Parathyroid adenoma (tissue), 2 donors: ENCODE data around the gene TSEN2.

Experiments used
- H2AFZ ChIP-seq: fragments of 300-600 bp; sonication (generic); one replicate; pipeline ENCODE4 v1.7.0; 2017; ENCODE audit warnings: antibody characterized with exemption, mild to moderate bottlenecking
- H3K27ac ChIP-seq: fragments of 300-600 bp; sonication (generic); one replicate; pipeline ENCODE4 v1.7.0; 2017
- H3K27me3 ChIP-seq: fragments of 300-600 bp; sonication (generic); one replicate; pipeline ENCODE4 v1.7.0; 2017; ENCODE audit warnings: low read length; ENCODE audit not compliant: control insufficient read depth, insufficient read depth
- H3K36me3 ChIP-seq: fragments of 300-600 bp; sonication (generic); one replicate; pipeline ENCODE4 v1.7.0; 2017; ENCODE audit warnings: low read length; ENCODE audit not compliant: control insufficient read depth, insufficient read depth
- H3K4me1 ChIP-seq: fragments of 300-600 bp; sonication (generic); one replicate; pipeline ENCODE4 v1.7.0; 2017; ENCODE audit warnings: control low read depth
- H3K4me2 ChIP-seq: fragments of 300-600 bp; sonication (generic); one replicate; pipeline ENCODE4 v1.7.0; 2017; ENCODE audit warnings: low read length
- H3K4me3 ChIP-seq: fragments of 300-600 bp; sonication (generic); one replicate; pipeline ENCODE4 v1.7.0; 2017; ENCODE audit warnings: low read depth, low read length
- H3K79me2 ChIP-seq: fragments of 300-600 bp; sonication (generic); one replicate; pipeline ENCODE4 v1.7.0; 2017; ENCODE audit warnings: control low read depth
- H3K9ac ChIP-seq: fragments of 300-600 bp; sonication (generic); one replicate; pipeline ENCODE4 v1.7.0; 2017; ENCODE audit warnings: mild to moderate bottlenecking
- H3K9me3 ChIP-seq: fragments of 300-600 bp; sonication (generic); one replicate; pipeline ENCODE4 v1.7.0; 2017; ENCODE audit warnings: low read length; ENCODE audit not compliant: control insufficient read depth
- TF ChIP-seq, protein P1 (sequence below): fragments of 300-600 bp; sonication (generic); IDR thresholded peaks from one replicate; pipeline ENCODE4 v1.7.0; 2017; ENCODE audit warnings: antibody characterized with exemption, mild to moderate bottlenecking
- donor health status: primary hyperparathyroidism.

TSEN2 gene

DNA sequence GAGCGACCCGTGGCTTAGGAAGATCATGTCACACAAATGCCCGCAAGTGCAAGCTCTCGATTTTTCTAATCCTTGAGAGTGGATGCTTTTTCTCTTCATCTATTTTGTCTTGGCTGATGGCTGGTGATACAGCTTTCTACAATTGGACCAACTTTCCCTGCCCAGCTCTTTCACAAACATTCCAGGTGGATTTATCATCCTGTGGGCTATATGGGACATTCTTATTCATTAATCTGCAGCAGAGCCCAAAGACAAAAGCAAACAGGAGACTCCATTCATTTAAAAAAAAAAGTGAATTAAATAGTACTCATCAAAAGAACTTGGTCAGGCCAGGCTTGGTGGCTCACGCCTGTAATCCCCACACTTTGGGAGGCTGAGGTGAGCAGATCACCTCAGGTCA is 14.2 kb upstream of the TSEN2 start:
- Histone ChIP-seq H3K4me1 (no peaks in the 10 kb centered on the region), H3K36me3 (no peaks in the 10 kb centered on the region), H3K9ac (no peak overlapping the region), H3K79me2 (no peaks in the 10 kb centered on the region), H2AFZ (no peak overlapping the region), H3K4me2 (no peak overlapping the region), H3K27me3 (no peaks in the 10 kb centered on the region), H3K4me3 (no peak overlapping the region), H3K9me3 (no peaks in the 10 kb centered on the region), H3K27ac (no peak overlapping the region)
- TF ChIP-seq, protein P1, sequence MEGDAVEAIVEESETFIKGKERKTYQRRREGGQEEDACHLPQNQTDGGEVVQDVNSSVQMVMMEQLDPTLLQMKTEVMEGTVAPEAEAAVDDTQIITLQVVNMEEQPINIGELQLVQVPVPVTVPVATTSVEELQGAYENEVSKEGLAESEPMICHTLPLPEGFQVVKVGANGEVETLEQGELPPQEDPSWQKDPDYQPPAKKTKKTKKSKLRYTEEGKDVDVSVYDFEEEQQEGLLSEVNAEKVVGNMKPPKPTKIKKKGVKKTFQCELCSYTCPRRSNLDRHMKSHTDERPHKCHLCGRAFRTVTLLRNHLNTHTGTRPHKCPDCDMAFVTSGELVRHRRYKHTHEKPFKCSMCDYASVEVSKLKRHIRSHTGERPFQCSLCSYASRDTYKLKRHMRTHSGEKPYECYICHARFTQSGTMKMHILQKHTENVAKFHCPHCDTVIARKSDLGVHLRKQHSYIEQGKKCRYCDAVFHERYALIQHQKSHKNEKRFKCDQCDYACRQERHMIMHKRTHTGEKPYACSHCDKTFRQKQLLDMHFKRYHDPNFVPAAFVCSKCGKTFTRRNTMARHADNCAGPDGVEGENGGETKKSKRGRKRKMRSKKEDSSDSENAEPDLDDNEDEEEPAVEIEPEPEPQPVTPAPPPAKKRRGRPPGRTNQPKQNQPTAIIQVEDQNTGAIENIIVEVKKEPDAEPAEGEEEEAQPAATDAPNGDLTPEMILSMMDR: no peak

DNA sequence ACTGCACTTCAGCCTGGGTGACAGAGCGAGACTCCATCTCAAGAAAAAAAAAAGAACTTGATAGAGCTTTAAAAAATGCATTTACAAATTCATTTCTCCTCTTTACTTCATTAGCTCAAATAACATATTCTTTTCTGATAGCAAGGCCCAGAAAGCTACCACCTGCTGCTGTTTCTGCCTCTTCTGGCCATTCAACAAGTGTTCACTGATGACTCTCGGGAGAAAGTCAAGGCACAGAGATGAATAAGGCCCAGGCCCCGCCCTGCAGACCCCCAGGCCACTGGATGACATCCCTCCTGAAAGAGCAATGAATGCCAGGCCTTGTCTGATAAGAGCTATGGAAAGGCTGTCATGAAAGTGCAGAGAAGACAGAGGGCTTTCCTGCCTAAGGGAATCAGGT is 13.6 kb upstream of the TSEN2 start:
- H3K9ac ChIP-seq: no peak overlapping the region
- no peaks in the 10 kb centered on the region for H3K27me3 ChIP-seq
- H3K27ac ChIP-seq: no peak overlapping the region
- no peaks in the 10 kb centered on the region for H3K36me3 ChIP-seq
- no peaks in the 10 kb centered on the region for H3K9me3 ChIP-seq
- no peaks in the 10 kb centered on the region for H3K4me1 ChIP-seq
- no peaks in the 10 kb centered on the region for H3K79me2 ChIP-seq
- H3K4me3 ChIP-seq: no peak overlapping the region
- no peak overlapping the region for H3K4me2 ChIP-seq
- TF ChIP-seq, protein P1: no peak
- no peak overlapping the region for H2AFZ ChIP-seq

DNA sequence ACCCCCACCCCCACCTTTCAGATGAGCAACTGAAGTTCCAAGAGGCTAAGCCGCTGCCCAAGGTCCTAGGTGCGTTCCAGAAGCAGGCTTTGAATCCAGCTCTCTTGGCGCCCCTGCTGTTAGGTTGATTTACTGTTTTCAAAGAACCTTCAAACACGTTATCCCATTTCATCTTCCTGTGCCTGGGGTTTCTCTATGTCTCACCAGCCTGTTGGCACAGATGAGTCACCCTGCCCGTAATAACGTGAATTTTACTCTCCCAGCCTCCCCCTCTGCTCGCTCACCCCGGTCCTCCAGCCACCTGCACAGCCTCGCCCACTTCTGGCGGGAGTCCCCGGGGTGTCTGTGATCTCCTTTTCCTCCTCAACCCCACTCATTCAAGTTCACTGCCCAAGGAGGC is 13.0 kb upstream of the TSEN2 start:
- no peak overlapping the region for H3K4me2 ChIP-seq
- H3K9ac ChIP-seq: no peak overlapping the region
- no peak overlapping the region for H2AFZ ChIP-seq
- H3K79me2 ChIP-seq: no peaks in the 10 kb centered on the region
- H3K27ac ChIP-seq: no peak overlapping the region
- H3K9me3 ChIP-seq: no peaks in the 10 kb centered on the region
- TF ChIP-seq, protein P1: no peak
- H3K36me3 ChIP-seq: no peaks in the 10 kb centered on the region
- H3K27me3 ChIP-seq: no peaks in the 10 kb centered on the region
- no peaks in the 10 kb centered on the region for H3K4me1 ChIP-seq
- H3K4me3 ChIP-seq: no peak overlapping the region

DNA sequence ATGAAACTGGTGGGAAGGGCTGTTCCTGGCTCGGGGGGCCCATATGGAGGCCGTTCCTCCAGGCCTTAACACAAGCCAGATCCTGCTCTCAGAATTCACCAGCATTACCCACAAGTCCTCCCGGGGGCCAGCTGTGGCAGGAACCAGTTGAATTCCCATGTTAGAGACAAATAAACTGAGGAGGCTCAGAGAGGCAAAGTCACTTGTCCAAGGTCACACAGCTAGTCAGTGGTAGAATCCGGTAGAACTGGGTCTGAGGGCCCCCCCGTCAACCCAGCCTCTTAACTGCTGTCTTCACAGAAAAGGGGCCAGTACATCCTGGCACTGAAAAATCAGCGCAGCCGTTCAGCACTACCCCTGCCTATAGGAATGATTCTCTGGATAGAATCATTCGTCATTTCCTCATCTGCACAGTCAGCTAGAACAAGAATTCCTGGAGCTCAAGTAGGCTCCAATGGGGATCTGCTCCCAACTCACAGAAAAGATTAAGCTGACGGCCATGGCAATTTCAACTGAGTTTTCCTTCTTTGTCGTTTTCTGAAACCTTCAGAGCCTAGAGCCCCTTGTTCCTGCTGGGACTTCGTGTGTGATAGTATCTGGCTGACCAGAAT is 12.2 kb upstream of the TSEN2 start:
- Histone ChIP-seq H3K79me2 (no peaks in the 10 kb centered on the region), H2AFZ (no peak overlapping the region), H3K9me3 (no peaks in the 10 kb centered on the region), H3K27me3 (no peaks in the 10 kb centered on the region), H3K9ac (no peak overlapping the region), H3K4me3 (no peak overlapping the region), H3K4me1 (no peaks in the 10 kb centered on the region), H3K27ac (no peak overlapping the region), H3K36me3 (no peaks in the 10 kb centered on the region), H3K4me2 (no peak overlapping the region)
- TF ChIP-seq, protein P1: no peak

DNA sequence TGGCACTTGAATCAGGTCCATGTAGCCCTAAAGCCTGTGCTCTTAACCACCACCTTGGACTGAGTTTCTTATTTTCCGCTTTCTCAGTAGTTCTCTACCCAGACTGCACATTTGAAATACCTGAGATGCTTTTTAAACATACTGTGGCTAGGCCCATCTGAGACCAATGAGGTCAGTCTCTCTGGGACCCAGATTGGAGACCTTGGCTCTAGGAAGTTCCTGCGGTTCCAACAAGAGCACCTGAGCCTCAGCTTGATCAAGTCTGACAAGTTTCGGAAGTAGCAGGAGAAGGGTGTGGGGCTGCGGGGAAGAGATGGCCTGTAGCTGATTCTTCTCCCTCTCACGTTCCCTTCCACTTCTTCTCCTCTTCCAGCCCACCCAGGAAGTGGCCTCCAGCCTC is 11.5 kb upstream of the TSEN2 start:
- H3K27me3 ChIP-seq: no peaks in the 10 kb centered on the region
- TF ChIP-seq, protein P1: no peak
- H3K4me3 ChIP-seq: no peak overlapping the region
- no peaks in the 10 kb centered on the region for H3K4me1 ChIP-seq
- H3K79me2 ChIP-seq: no peaks in the 10 kb centered on the region
- H3K9ac ChIP-seq: no peak overlapping the region
- H3K4me2 ChIP-seq: peak overlapping the region; percentile 14
- no peak overlapping the region for H2AFZ ChIP-seq
- no peaks in the 10 kb centered on the region for H3K9me3 ChIP-seq
- H3K36me3 ChIP-seq: no peaks in the 10 kb centered on the region
- H3K27ac ChIP-seq: no peak overlapping the region
